Keratinocyte (primary cell): ENCODE measurements around the gene FZR1. TPM values are rescaled to one million over a fixed set of nuclear protein-coding genes. Genes with fewer than 3 reads are reported as not detected.

Experiments
- DNase-seq: peaks from one replicate; pipeline ENCODE4 v3.0.0-alpha.2; 2011; ENCODE audit warnings: low read depth, missing footprints, low spot score
- FAIRE-seq: peaks from 2 replicates; lab custom pipeline; 2011; peaks lifted over from hg19 to GRCh38; lab: Jason Lieb, UNC
- H2AFZ ChIP-seq: 2 replicates; pipeline ENCODE4 v1.6.0; 2012; ENCODE audit warnings: low read length, control low read depth, inconsistent platforms; ENCODE audit not compliant: control insufficient read depth
- H3K27ac ChIP-seq: 2 replicates; pipeline ENCODE4 v1.5.1; 2011; ENCODE audit warnings: low read length; ENCODE audit not compliant: control insufficient read depth, insufficient read depth
- H3K27me3 ChIP-seq: 3 replicates; pipeline ENCODE4 v1.6.0; 2011; ENCODE audit warnings: low read length; ENCODE audit not compliant: control insufficient read depth, insufficient read depth; ENCODE audit errors: extremely low read depth
- H3K36me3 ChIP-seq, 2 experiments: 2 replicates in 1 of 2; 3 replicates in 1 of 2; pipeline ENCODE4 v1.5.1; 2011; ENCODE audit warnings: low read length in 2 of 2, mild to moderate bottlenecking in 1 of 2; ENCODE audit not compliant: control insufficient read depth in 2 of 2, insufficient read depth in 2 of 2; ENCODE audit errors: extremely low read depth in 1 of 2
- H3K4me1 ChIP-seq: 3 replicates; pipeline ENCODE4 v1.5.1; 2011; ENCODE audit warnings: low read length; ENCODE audit not compliant: control insufficient read depth, insufficient read depth; ENCODE audit errors: extremely low read depth
- H3K4me2 ChIP-seq: 3 replicates; pipeline ENCODE4 v1.6.0; 2011; ENCODE audit warnings: low read depth, low read length; ENCODE audit not compliant: control insufficient read depth, insufficient read depth; ENCODE audit errors: extremely low read depth
- H3K4me3 ChIP-seq, 3 experiments: fragments of 200-600 bp in 1 of 3; sonication (generic) in 1 of 3; 2 replicates in 2 of 3; 3 replicates in 1 of 3; pipeline ENCODE4 v1.5.1; 2011 to 2016; ENCODE audit warnings: low read length in 3 of 3, mild to moderate bottlenecking in 3 of 3, control low read depth in 2 of 3, inconsistent platforms in 1 of 3, low read depth in 1 of 3, mixed read lengths in 1 of 3, mixed run types in 1 of 3, moderate library complexity in 1 of 3; ENCODE audit not compliant: control insufficient read depth in 2 of 3, insufficient read depth in 2 of 3; ENCODE audit errors: extremely low read depth in 1 of 3
- H3K79me2 ChIP-seq: 2 replicates; pipeline ENCODE4 v1.6.0; 2012; ENCODE audit warnings: low read length; ENCODE audit not compliant: control insufficient read depth, insufficient read depth
- H3K9ac ChIP-seq: 3 replicates; pipeline ENCODE4 v1.6.0; 2011; ENCODE audit warnings: low read length; ENCODE audit not compliant: control insufficient read depth, insufficient read depth; ENCODE audit errors: extremely low read depth
- H3K9me1 ChIP-seq: 3 replicates; pipeline ENCODE4 v1.6.0; 2011; ENCODE audit warnings: low read length; ENCODE audit not compliant: control insufficient read depth, insufficient read depth; ENCODE audit errors: extremely low read depth
- H3K9me3 ChIP-seq: 2 replicates; pipeline ENCODE4 v1.5.1; 2012; ENCODE audit warnings: low read depth, low read length; ENCODE audit not compliant: control insufficient read depth
- H4K20me1 ChIP-seq: 3 replicates; pipeline ENCODE4 v1.6.0; 2011; ENCODE audit warnings: low read length; ENCODE audit not compliant: control insufficient read depth, insufficient read depth; ENCODE audit errors: extremely low read depth
- CTCF ChIP-seq, 3 experiments: IDR thresholded peaks in 1 of 3; conservative IDR thresholded peaks in 1 of 3; optimal IDR thresholded peaks in 1 of 3; 2 replicates in 2 of 3; 3 replicates in 1 of 3; pipeline versions ENCODE3 to v1.5.1; 2011; ENCODE audit warnings: low read length in 3 of 3, mild to moderate bottlenecking in 3 of 3, moderate library complexity in 2 of 3, control low read depth in 1 of 3, inconsistent platforms in 1 of 3; ENCODE audit not compliant: insufficient read depth in 2 of 3; ENCODE audit errors: extremely low read depth in 1 of 3
- EZH2 ChIP-seq: IDR thresholded peaks from one replicate; pipeline ENCODE4 v1.6.1; 2012; ENCODE audit warnings: inconsistent platforms, mild to moderate bottlenecking, low read length, moderate library complexity
- dilution Hi-C: fragments of 300-500 bp; cut with MboI; formaldehyde crosslinking; loops from one replicate; pipeline ENCODE4 v1.7.0; 2020; ENCODE audit warnings: low sequenced_read_pairs; ENCODE audit not compliant: extremely low pct_ligation_motif_present
- polyA plus RNA-seq, 5 experiments: library from polyadenylated mRNA; depleted of rRNA in 3 of 5; stranded (reverse) in 3 of 5; stranded (forward) in 1 of 5; unstranded in 1 of 5; fragments of >200 nt; gene quantifications; 1 replicate in 1 of 5; 2 replicates in 3 of 5; 3 replicates in 1 of 5; pipeline versions ENCODE4 v1.2.1 to v1.2.3, GENCODE V29; 2011 to 2012; ENCODE audit warnings: missing spikeins in 2 of 5, low read depth in 1 of 5, low replicate concordance in 1 of 5

The FZR1 gene
- polyA plus RNA-seq, 1 donor (not counting 4 experiments of a cell fraction or from before 2014, with no cell fraction given) = 23.3 TPM

GRCh38 chr19:3481241-3482090 is 24.6 kb upstream of the FZR1 start:
- DNase-seq (no peak), FAIRE-seq (no peak)
- dilution Hi-C loops = no loop called here
- no peak overlapping the region for H3K9ac ChIP-seq
- no peak overlapping the region for H3K4me2 ChIP-seq
- no peak overlapping the region for H2AFZ ChIP-seq
- no peaks in the 10 kb centered on the region for H3K9me3 ChIP-seq
- no peak for TF ChIP-seq CTCF (optimal IDR thresholded peaks at IDR 0.05 in 1 of 3, IDR thresholded peaks at IDR 0.05 in 1 of 3, conservative IDR thresholded peaks at IDR 0.05 in 1 of 3; ENCODE audit: extremely low read depth in 1 of 3, insufficient read depth in 2 of 3, low read length in 3 of 3)
- no peak for TF ChIP-seq EZH2
- no peaks in the 10 kb centered on the region for H3K36me3 ChIP-seq
- H3K9me1 ChIP-seq = no peaks in the 10 kb centered on the region
- no peak overlapping the region for H3K27ac ChIP-seq
- H4K20me1 ChIP-seq = peaks cover 3% of the 10 kb centered on the region
- no peaks in the 10 kb centered on the region for H3K4me1 ChIP-seq
- peaks cover 26% of the 10 kb centered on the region for H3K27me3 ChIP-seq
- H3K79me2 ChIP-seq = no peaks in the 10 kb centered on the region
- no peak overlapping the region for H3K4me3 ChIP-seq

GRCh38 chr19:3482507-3483225 is 23.4 kb upstream of the FZR1 start:
- FAIRE-seq (no peak), DNase-seq (no peak)
- no peak overlapping the region for H3K9ac ChIP-seq
- TF ChIP-seq EZH2 (no peak), CTCF (optimal IDR thresholded peaks at IDR 0.05 in 1 of 3, IDR thresholded peaks at IDR 0.05 in 1 of 3, conservative IDR thresholded peaks at IDR 0.05 in 1 of 3; ENCODE audit: extremely low read depth in 1 of 3, insufficient read depth in 2 of 3, low read length in 3 of 3) (no peak)
- peaks cover 26% of the 10 kb centered on the region for H3K27me3 ChIP-seq
- no peaks in the 10 kb centered on the region for H3K9me3 ChIP-seq
- no peaks in the 10 kb centered on the region for H3K9me1 ChIP-seq
- no peaks in the 10 kb centered on the region for H3K79me2 ChIP-seq
- H3K4me3 ChIP-seq = no peak overlapping the region
- no peak overlapping the region for H3K27ac ChIP-seq
- H3K4me2 ChIP-seq = no peak overlapping the region
- no peaks in the 10 kb centered on the region for H3K4me1 ChIP-seq
- dilution Hi-C loops = no loop called here
- no peak overlapping the region for H2AFZ ChIP-seq
- peaks cover 3% of the 10 kb centered on the region for H4K20me1 ChIP-seq
- peaks cover 0 to 2% of the 10 kb centered on the region in 2 experiments for H3K36me3 ChIP-seq
